22Rv1 (cell line): Measurements from ENCODE around the gene ZNF385D.

Experiments
- H3K27ac ChIP-seq: fragments of 450-650 bp; 2 replicates; pipeline ENCODE4 v1.5.1; 2017
- ZFX ChIP-seq: fragments of 450-650 bp; IDR thresholded peaks from 2 replicates; pipeline ENCODE4 v1.6.1; 2017; ENCODE audit warnings: antibody characterized with exemption, borderline replicate concordance
- TF ChIP-seq, protein P1 (sequence below): fragments of 450-650 bp; IDR thresholded peaks from 2 replicates; pipeline ENCODE4 v1.5.1; 2017; ENCODE audit warnings: mild to moderate bottlenecking

The ZNF385D gene, protein sequence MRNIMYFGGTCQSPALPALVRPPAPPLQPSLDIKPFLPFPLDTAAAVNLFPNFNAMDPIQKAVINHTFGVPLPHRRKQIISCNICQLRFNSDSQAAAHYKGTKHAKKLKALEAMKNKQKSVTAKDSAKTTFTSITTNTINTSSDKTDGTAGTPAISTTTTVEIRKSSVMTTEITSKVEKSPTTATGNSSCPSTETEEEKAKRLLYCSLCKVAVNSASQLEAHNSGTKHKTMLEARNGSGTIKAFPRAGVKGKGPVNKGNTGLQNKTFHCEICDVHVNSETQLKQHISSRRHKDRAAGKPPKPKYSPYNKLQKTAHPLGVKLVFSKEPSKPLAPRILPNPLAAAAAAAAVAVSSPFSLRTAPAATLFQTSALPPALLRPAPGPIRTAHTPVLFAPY

DNA sequence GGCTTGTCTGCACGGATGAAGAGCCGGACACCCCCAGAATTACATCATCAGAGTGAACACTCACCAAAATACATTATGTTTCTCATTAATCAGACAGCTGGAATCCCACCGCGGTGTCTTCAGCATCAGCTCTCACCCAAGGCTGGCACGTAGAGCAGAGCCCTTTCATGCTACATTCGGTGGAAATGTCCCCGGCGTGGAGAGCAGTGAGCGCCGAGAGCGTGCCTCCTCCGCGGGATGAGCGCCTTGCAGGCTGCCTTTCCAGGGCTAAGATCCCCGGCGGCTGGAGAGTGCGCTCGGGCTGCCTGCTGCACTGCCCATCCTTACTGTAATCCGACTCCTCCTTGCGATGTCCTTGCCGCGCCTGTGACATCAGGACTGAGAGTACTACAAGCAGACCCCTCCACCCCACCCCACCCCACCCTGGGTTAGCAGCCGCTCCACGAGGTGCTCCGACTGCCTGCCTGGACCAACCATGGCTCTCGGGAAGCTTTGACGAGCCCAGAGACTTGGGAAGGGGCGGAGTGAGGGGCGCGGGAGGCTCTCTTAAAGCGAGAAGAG, at the start of gene ZNF385D:
ZNF385D (minus strand) TSS at position 380 of the 561 bp plus-strand sequence; CDS start at position 86, 294 bp downstream.
- H3K27ac ChIP-seq: no peak within 1 kb of the TSS
- TF ChIP-seq, protein P1, sequence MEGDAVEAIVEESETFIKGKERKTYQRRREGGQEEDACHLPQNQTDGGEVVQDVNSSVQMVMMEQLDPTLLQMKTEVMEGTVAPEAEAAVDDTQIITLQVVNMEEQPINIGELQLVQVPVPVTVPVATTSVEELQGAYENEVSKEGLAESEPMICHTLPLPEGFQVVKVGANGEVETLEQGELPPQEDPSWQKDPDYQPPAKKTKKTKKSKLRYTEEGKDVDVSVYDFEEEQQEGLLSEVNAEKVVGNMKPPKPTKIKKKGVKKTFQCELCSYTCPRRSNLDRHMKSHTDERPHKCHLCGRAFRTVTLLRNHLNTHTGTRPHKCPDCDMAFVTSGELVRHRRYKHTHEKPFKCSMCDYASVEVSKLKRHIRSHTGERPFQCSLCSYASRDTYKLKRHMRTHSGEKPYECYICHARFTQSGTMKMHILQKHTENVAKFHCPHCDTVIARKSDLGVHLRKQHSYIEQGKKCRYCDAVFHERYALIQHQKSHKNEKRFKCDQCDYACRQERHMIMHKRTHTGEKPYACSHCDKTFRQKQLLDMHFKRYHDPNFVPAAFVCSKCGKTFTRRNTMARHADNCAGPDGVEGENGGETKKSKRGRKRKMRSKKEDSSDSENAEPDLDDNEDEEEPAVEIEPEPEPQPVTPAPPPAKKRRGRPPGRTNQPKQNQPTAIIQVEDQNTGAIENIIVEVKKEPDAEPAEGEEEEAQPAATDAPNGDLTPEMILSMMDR: no peak
- no peak for TF ChIP-seq ZFX

DNA sequence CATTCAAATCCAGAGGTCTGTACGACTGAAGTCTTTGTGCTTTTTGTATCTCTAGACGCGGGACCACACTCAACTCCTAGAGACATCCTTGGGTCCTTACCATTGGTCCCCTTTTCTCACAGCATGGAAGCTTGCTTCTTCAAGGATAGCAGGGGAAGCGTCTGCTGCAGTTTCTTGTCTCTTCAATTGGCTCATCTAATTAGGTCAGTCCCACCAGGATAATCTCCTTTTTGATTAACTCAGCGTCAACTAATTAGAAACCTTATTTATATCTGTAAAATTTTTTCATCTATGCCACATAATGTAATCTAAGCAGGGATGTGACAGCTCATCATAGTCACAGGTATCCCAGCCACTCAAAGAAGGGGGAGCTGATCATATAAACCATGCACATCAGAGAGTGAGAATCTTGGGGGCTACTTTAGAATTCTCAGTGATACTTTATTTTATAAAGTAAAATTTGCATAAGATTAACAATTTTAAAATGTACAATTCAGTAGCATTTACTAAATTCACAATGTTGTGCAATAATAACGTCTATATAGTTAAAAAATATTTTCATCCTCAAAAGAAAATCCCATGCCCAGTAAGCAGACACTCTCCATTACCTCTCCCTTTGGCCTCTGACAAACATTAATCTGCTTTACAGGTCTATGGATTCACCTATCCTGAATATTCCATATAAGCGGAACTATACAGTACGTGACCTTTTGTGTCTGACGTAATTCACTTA, 47.5 kb upstream of the ZNF385D start:
- H3K27ac ChIP-seq: no peak overlapping the region
- TF ChIP-seq, protein P1: no peak
- TF ChIP-seq ZFX: no peak

DNA sequence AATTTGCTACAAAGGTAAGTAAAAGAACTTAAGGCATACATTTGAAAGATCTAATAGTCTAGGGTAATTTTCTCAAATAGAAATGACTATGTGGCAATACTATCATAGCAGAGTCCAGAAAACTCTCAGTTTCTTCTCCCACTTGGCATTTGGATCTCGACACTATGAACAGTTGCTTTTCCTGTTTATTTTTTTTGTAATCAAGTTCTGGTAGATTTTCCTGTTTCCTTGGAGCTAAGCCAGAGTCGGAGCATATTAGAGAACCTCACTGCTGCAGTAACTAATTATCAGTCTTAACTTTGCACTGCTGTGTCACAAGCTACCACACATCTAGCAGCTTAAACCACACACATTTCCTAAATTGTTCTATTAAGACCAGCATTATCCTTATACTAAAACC, 44.9 kb upstream of the ZNF385D start:
- H3K27ac ChIP-seq: no peak overlapping the region
- TF ChIP-seq ZFX: no peak
- TF ChIP-seq, protein P1: no peak

DNA sequence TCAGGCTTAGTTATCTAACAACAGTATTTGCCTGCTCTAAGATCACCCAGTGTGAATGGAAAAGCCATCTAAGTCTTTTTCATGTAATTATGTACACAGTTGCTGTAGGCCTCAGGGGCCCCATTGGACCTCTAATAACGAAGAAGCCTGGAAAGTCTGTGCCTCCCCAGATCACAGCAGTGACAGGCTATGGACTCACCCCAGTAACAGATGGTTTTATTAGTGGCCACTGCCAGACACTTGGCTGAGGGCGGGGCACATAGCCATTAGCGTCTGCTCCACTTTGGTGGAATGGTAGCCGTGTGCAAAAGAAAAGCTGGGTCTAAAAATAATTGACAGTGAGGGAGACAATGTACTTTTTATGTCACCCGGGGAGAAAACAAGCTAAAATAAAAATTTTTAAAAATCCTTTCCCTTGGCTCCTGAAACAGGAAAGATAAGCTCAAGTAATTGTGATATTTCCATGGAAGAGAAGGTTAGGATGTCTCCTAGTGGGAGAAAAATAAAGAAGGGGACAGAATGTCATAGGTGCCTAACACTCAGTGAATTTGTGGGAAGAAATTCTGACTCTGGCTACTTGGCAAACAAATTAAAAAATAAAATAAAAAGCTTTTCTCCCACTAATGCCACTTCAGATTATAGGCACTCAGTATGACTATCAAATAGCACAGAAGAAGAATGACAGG, 44.3 kb upstream of the ZNF385D start:
- H3K27ac ChIP-seq: no peak overlapping the region
- no peak for TF ChIP-seq ZFX
- TF ChIP-seq, protein P1: no peak

DNA sequence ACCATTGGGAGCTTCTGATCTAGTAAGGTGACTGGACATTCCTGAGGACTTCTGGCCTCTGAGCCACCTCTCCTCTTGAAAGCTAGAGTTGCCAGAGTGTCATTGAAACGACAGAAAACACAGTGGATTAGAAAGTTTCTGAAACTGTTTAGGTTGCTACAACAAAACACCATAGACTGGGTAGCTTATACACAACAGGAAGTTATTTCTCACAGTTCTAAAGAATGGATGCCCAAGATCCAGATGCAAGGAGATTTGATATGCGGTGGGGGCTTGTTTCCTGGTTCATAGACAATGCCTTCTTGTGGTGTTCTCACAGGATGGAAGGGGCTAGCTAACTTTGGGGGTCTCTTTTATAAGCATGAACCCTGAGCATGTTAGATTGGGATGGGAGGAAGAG, 43.3 kb upstream of the ZNF385D start:
- H3K27ac ChIP-seq: no peak overlapping the region
- no peak for TF ChIP-seq ZFX
- TF ChIP-seq, protein P1: no peak

DNA sequence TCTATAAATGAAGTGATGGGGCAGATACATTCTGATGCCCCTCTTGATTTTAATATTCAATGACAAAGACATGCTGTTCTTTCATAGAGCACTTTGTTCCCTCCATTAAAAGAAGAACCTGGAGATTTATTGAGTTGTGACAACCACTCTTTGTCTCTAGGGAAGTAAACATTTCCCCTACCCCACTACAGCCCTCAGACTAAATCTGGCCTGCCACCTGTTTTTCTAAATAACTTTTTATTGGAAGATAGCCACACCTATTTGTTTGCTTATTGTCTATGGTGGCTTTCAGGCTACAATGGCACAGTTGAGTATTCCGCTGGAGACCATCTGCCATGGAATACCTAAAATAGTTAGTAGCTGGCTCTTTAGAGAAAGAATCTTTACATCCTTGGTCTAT, 41.2 kb upstream of the ZNF385D start:
- no peak overlapping the region for H3K27ac ChIP-seq
- TF ChIP-seq, protein P1: no peak
- no peak for TF ChIP-seq ZFX
